OCI-LY7 (cell line): Measurements from ENCODE around the gene RBM42. TPM values are rescaled to one million over a fixed set of nuclear protein-coding genes. Genes with fewer than 3 reads are reported as not detected.
"Not testable (repeated sequence)": the region's sequence is repeated elsewhere in the genome, so short reads cannot be mapped to it uniquely, and the experiment has no call there.

Experiments
- BruUV-seq: library from RNA; stranded (reverse); fragments of 400-500 nt; replicated peaks from 2 replicates; lab custom pipeline; 2021; lab: Mats Ljungman, UMichigan
- CTCF ChIA-PET: fragments of 300-600 bp; sonication (Branson Sonifier 250); formaldehyde crosslinking; loops from one replicate; lab custom pipeline; 2022; ENCODE audit warnings: antibody characterized with exemption; ENCODE audit not compliant: unreplicated experiment; lab: Charles Lee
- POLR2A ChIA-PET: fragments of 300-600 bp; sonication (Branson Sonifier 250); formaldehyde crosslinking; loops from one replicate; lab custom pipeline; 2022; ENCODE audit warnings: antibody characterized with exemption; lab: Charles Lee
- DNase-seq: peaks from one replicate; pipeline ENCODE4 v3.0.0-alpha.2; 2015; ENCODE audit warnings: low spot score
- H2AFZ ChIP-seq: fragments of 200-600 bp; sonication (generic), shearing (Covaris generic); 2 replicates; pipeline ENCODE4 v1.6.1; 2014; ENCODE audit warnings: mild to moderate bottlenecking, antibody characterized with exemption, low read length, moderate library complexity
- H3K27ac ChIP-seq: fragments of 200-600 bp; sonication (generic); 2 replicates; pipeline ENCODE4 v1.5.1; 2014; ENCODE audit warnings: mixed run types, low read depth, mild to moderate bottlenecking, moderate library complexity, low read length, inconsistent platforms; ENCODE audit not compliant: poor library complexity, severe bottlenecking
- H3K36me3 ChIP-seq: fragments of 200-600 bp; sonication (generic); 2 replicates; pipeline ENCODE4 v1.6.1; 2014; ENCODE audit warnings: mild to moderate bottlenecking, antibody characterized with exemption, low read length, moderate library complexity, mixed read lengths; ENCODE audit not compliant: insufficient read depth
- H3K4me1 ChIP-seq: fragments of 200-600 bp; sonication (generic); 2 replicates; pipeline ENCODE4 v1.5.1; 2014; ENCODE audit warnings: mild to moderate bottlenecking, low read length; ENCODE audit not compliant: insufficient read depth, poor library complexity, severe bottlenecking
- H3K4me2 ChIP-seq: fragments of 200-600 bp; sonication (generic); 2 replicates; pipeline ENCODE4 v1.6.1; 2014; ENCODE audit warnings: mild to moderate bottlenecking, low read length
- H3K4me3 ChIP-seq: fragments of 200-600 bp; sonication (generic); 2 replicates; pipeline ENCODE4 v1.5.1; 2014; ENCODE audit warnings: mild to moderate bottlenecking, low read depth, low read length; ENCODE audit not compliant: poor library complexity, severe bottlenecking
- H3K79me2 ChIP-seq: fragments of 200-600 bp; sonication (generic); 2 replicates; pipeline ENCODE4 v1.6.1; 2016; ENCODE audit warnings: low read depth, mild to moderate bottlenecking, low read length, moderate library complexity, mixed read lengths; ENCODE audit not compliant: insufficient read depth
- H3K9me2 ChIP-seq: fragments of 200-600 bp; sonication (generic); 2 replicates; pipeline ENCODE4 v1.6.1; 2016; ENCODE audit warnings: mild to moderate bottlenecking, low read length, mixed read lengths; ENCODE audit not compliant: insufficient read depth
- H3K9me3 ChIP-seq: fragments of 200-600 bp; sonication (generic); 2 replicates; pipeline ENCODE4 v1.6.1; 2014; ENCODE audit warnings: mild to moderate bottlenecking, mixed run types, low read length, mixed read lengths
- H4K20me1 ChIP-seq: fragments of 200-600 bp; sonication (generic); 2 replicates; pipeline ENCODE4 v1.6.1; 2014; ENCODE audit warnings: mild to moderate bottlenecking, antibody characterized with exemption, low read length, moderate library complexity, mixed read lengths; ENCODE audit not compliant: insufficient read depth
- CTCF ChIP-seq: fragments of 200-600 bp; sonication (generic); conservative IDR thresholded peaks from 2 replicates; pipeline ENCODE4 v1.5.1; 2014; ENCODE audit warnings: mild to moderate bottlenecking, antibody characterized with exemption, low read length, moderate library complexity, mixed read lengths
- EZH2phosphoT487 ChIP-seq: fragments of 200-600 bp; sonication (generic); IDR thresholded peaks from 2 replicates; pipeline ENCODE4 v1.6.1; 2018; ENCODE audit warnings: low read depth, borderline replicate concordance, mild to moderate bottlenecking, mixed run types, antibody characterized with exemption, low read length, moderate library complexity, mixed read lengths
- intact Hi-C: fragments of 100-400 bp; cut with micrococcal nuclease; formaldehyde crosslinking; loops from one replicate; pipeline ENCODE4 v1.10.0; 2022; ENCODE audit not compliant: unreplicated experiment
- total RNA-seq, 2 experiments: library from RNA; depleted of rRNA in 1 of 2; stranded (reverse); fragments of >200 nt in 1 of 2; shearing (Covaris generic) in 1 of 2; gene quantifications; 2 replicates each; pipeline ENCODE4 v1.2.3, GENCODE V29; 2014 to 2022

The RBM42 gene
- total RNA-seq, 2 experiments from 2014 or later: 62.0 to 115 TPM

DNA sequence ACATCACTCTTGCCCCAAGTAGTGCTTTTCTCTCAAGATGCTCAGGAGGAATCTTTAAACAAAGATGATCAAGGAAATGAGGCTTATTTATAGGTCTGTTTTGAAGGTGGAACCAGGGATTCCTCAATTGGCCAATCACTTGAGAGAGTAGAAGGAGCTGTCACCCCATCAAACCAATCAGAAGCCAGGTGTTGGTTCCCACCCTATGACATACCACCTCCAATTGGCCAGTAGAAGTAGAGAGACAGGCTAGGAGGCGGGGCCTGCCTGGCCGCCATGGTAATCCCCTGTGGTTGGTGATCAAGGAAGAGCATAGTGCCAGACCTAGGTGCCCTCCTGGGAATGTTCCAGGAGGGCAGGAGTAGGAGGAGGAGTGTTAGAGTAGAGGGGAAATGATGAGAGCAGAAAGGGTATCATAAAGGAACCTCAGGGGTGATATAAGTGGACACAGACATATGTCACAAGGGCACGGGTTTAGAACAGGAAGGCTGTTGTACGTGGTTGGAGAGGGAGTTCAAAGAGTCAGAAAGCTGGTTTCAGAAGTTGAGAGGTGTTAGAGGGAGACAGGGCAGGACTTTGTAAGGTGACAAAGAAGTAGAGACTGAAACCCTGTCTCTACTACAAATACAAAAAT lies 32.4 kb upstream of the RBM42 start:
- peak; percentile 36 for DNase-seq
- no peak overlapping the region for H3K4me2 ChIP-seq
- intact Hi-C loops: no loop called here

GRCh38 chr19:35601971-35602370 lies 26.9 kb upstream of the RBM42 start:
- DNase-seq: no peak
- Histone ChIP-seq H3K4me3 (no peak overlapping the region), H3K4me2 (no peak overlapping the region), H4K20me1 (no peaks in the 10 kb centered on the region), H3K4me1 (no peaks in the 10 kb centered on the region), H3K9me2 (no peaks in the 10 kb centered on the region), H3K27ac (no peak overlapping the region), H3K79me2 (no peaks in the 10 kb centered on the region), H3K9me3 (no peaks in the 10 kb centered on the region), H2AFZ (no peak overlapping the region), H3K36me3 (no peaks in the 10 kb centered on the region)
- TF ChIP-seq CTCF: no peak
- no peak for TF ChIP-seq EZH2phosphoT487
- intact Hi-C loops: no loop called here
- ChIA-PET CTCF (no interaction called here), POLR2A (no interaction called here)
- BruUV-seq: no TSS peak

More for the DNA sequence above, 32.4 kb upstream of the RBM42 start:
- H3K27ac ChIP-seq: no peak overlapping the region
- no peaks in the 10 kb centered on the region for H4K20me1 ChIP-seq
- TF ChIP-seq EZH2phosphoT487 (no peak), CTCF (no peak)
- POLR2A ChIA-PET: no interaction called here
- H3K9me3 ChIP-seq: no peaks in the 10 kb centered on the region
- H2AFZ ChIP-seq: peak overlapping the region; percentile 65; the same call in 1 of the 2 replicates
- no peaks in the 10 kb centered on the region for H3K79me2 ChIP-seq
- no TSS peak for BruUV-seq
- CTCF ChIA-PET: no interaction called here
- no peaks in the 10 kb centered on the region for H3K36me3 ChIP-seq
- peaks cover 5% of the 10 kb centered on the region for H3K4me1 ChIP-seq
- H3K4me3 ChIP-seq: no peak overlapping the region
- H3K9me2 ChIP-seq: no peaks in the 10 kb centered on the region

- H4K20me1 ChIP-seq, H3K4me2 ChIP-seq, H3K4me1 ChIP-seq, H3K9me2 ChIP-seq, DNase-seq, H3K4me3 ChIP-seq, BruUV-seq, POLR2A ChIA-PET, CTCF ChIA-PET, H3K9me3 ChIP-seq, H3K79me2 ChIP-seq, H3K36me3 ChIP-seq, H3K27ac ChIP-seq, intact Hi-C loops, H2AFZ ChIP-seq: not testable (repeated sequence)
Measured at GRCh38 chr19:35604436-35604835, 24.4 kb upstream of the RBM42 start.

- peaks cover 21% of the 10 kb centered on the region for H3K4me1 ChIP-seq
- H3K4me3 ChIP-seq, H3K36me3 ChIP-seq, H3K79me2 ChIP-seq, H4K20me1 ChIP-seq, DNase-seq, H3K27ac ChIP-seq, H3K9me3 ChIP-seq, H3K9me2 ChIP-seq, H3K4me2 ChIP-seq, BruUV-seq, intact Hi-C loops, H2AFZ ChIP-seq: not testable (repeated sequence)
- CTCF ChIA-PET: interaction anchor here (1.0 kb wide), 1 partner anchor 49 kb away, joined by 10 read pairs; no protein-coding TSS in a partner anchor
- POLR2A ChIA-PET: interaction anchor here (1.7 kb wide), 1 partner anchor 41 kb away, joined by 6 read pairs; the partner anchor contains the start of gene COX6B1
Measured at GRCh38 chr19:35607170-35607569, 21.7 kb upstream of the RBM42 start.
